Vagina (tissue), 2 donors: ENCODE results near the gene ASTL. TPM values are rescaled to one million over a fixed set of nuclear protein-coding genes. Genes with fewer than 3 reads are reported as not detected.

Experiments used
- DNase-seq, 2 donors: peaks; one replicate each; pipeline ENCODE4 v3.0.0-alpha.2; 2017; ENCODE audit errors: extremely low spot score in 2 of 2
- H3K27ac ChIP-seq: fragments of 200-600 bp; sonication (generic); one replicate; pipeline ENCODE4 v1.5.1; 2019
- H3K27me3 ChIP-seq: fragments of 200-600 bp; sonication (generic); one replicate; pipeline ENCODE4 v1.5.1; 2019
- H3K36me3 ChIP-seq, 2 donors: fragments of 200-600 bp; sonication (generic); one replicate each; pipeline ENCODE4 v1.5.1; 2017 to 2019
- H3K4me1 ChIP-seq: fragments of 200-600 bp; sonication (generic); one replicate; pipeline ENCODE4 v1.5.1; 2019
- H3K4me3 ChIP-seq, 2 donors: fragments of 200-600 bp; sonication (generic); 1 replicate in 1 of 2; 2 replicates in 1 of 2; pipeline ENCODE4 v1.5.1; 2016 to 2019
- H3K9me3 ChIP-seq: fragments of 200-600 bp; sonication (generic); one replicate; pipeline ENCODE4 v1.5.1; 2019
- POLR2A ChIP-seq, 2 donors: fragments of 450-650 bp; IDR thresholded peaks; one replicate each; pipeline ENCODE4 v1.6.1; 2017; ENCODE audit warnings: antibody characterized with exemption in 2 of 2, mild to moderate bottlenecking in 2 of 2, moderate library complexity in 2 of 2
- POLR2AphosphoS5 ChIP-seq, 2 donors: sonication (generic); formaldehyde crosslinking; IDR thresholded peaks; one replicate each; pipeline ENCODE4 v1.9.0; 2017; ENCODE audit warnings: antibody characterized with exemption in 2 of 2, mild to moderate bottlenecking in 2 of 2, low read depth in 1 of 2; ENCODE audit not compliant: insufficient read depth in 1 of 2
- intact Hi-C: fragments of 100-400 bp; cut with DNase I; formaldehyde crosslinking; loops from one replicate; pipeline ENCODE4 v1.15.1; 2023
- total RNA-seq: library from RNA; depleted of rRNA; stranded (reverse); fragments of >200 nt; gene quantifications from one replicate; pipeline ENCODE4 v1.2.3, GENCODE V29; 2016
- TF ChIP-seq, protein P1 (sequence below), 3 experiments: fragments of 450-650 bp in 2 of 3; fragments of 200-600 bp in 1 of 3; sonication (generic) in 1 of 3; IDR thresholded peaks; one replicate each; pipeline ENCODE4 v1.5.1; 2017 to 2019; ENCODE audit warnings: antibody characterized with exemption in 3 of 3, mild to moderate bottlenecking in 2 of 3, moderate library complexity in 2 of 3

The ASTL gene
- total RNA-seq, 1 donor from 2014 or later = not detected

- TF ChIP-seq POLR2AphosphoS5 (IDR thresholded peaks at IDR 0.05; ENCODE audit: insufficient read depth in 1 of 2, low read depth in 1 of 2) (no peak), POLR2A (IDR thresholded peaks at IDR 0.05) (no peak)
- TF ChIP-seq, protein P1, sequence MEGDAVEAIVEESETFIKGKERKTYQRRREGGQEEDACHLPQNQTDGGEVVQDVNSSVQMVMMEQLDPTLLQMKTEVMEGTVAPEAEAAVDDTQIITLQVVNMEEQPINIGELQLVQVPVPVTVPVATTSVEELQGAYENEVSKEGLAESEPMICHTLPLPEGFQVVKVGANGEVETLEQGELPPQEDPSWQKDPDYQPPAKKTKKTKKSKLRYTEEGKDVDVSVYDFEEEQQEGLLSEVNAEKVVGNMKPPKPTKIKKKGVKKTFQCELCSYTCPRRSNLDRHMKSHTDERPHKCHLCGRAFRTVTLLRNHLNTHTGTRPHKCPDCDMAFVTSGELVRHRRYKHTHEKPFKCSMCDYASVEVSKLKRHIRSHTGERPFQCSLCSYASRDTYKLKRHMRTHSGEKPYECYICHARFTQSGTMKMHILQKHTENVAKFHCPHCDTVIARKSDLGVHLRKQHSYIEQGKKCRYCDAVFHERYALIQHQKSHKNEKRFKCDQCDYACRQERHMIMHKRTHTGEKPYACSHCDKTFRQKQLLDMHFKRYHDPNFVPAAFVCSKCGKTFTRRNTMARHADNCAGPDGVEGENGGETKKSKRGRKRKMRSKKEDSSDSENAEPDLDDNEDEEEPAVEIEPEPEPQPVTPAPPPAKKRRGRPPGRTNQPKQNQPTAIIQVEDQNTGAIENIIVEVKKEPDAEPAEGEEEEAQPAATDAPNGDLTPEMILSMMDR (IDR thresholded peaks at IDR 0.05) = no peak
- DNase-seq = no peak
Measured at GRCh38 chr2:96123290-96123689, 15.0 kb downstream of the ASTL start.

DNA sequence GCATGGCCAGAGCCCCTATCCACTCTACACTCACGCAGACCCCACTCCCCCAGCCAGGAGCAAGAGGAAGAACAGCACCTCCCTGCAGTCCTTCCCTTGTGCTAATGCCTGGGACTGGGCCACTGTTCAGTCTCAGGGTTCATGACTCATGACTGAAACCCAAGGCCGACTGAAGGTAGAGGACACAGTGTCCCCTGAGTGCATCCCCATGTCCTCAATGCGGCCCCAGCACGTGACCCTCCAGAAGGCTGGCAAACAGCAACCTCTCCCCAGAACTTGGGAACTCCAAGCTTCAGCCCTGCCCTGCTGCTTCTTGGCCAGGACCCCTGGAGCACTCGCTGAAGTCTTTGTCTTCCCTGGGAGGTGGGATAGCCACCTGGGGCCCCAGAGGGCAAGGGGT is 15.9 kb downstream of the ASTL start:
- H3K27me3 ChIP-seq = no peaks in the 10 kb centered on the region
- H3K36me3 ChIP-seq = no peaks in the 10 kb centered on the region

More at GRCh38 chr2:96123290-96123689, 15.0 kb downstream of the ASTL start:
- Histone ChIP-seq H3K4me1 (no peaks in the 10 kb centered on the region), H3K27ac (no peak overlapping the region), H3K36me3 (no peaks in the 10 kb centered on the region), H3K4me3 (no peak overlapping the region), H3K9me3 (no peaks in the 10 kb centered on the region), H3K27me3 (no peaks in the 10 kb centered on the region)
- intact Hi-C loops = loop anchor here (5.0 kb wide), 1 partner anchor 389 kb away; no protein-coding TSS in a partner anchor

DNA sequence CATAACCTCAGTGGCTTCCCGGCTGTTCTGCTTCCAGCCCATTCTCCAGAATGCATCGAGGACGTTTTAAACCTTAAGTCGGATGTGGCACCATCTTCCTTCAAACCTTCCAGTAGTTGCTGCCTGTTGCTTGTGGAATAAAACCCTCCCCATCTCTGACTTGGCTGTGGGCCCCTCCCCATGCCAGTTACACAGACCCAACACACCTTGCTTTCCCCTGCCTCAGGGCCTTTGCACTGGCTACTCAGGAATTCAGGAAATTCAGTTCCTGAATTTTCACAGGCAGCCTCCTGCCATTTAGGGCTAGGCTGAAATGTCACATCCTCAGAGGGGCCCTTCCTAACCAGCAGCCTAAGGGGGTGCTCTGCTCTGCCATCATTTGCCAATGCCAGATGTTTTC is 16.9 kb downstream of the ASTL start:
- no peak for TF ChIP-seq POLR2A (IDR thresholded peaks at IDR 0.05)
- TF ChIP-seq, protein P1 (IDR thresholded peaks at IDR 0.05) = no peak
- no peak for TF ChIP-seq POLR2AphosphoS5 (IDR thresholded peaks at IDR 0.05; ENCODE audit: insufficient read depth in 1 of 2, low read depth in 1 of 2)
- Histone ChIP-seq H3K9me3 (no peaks in the 10 kb centered on the region), H3K36me3 (no peaks in the 10 kb centered on the region), H3K4me3 (no peak overlapping the region), H3K27ac (no peak overlapping the region), H3K27me3 (no peaks in the 10 kb centered on the region), H3K4me1 (peaks cover 8% of the 10 kb centered on the region)
- no peak for DNase-seq
- intact Hi-C loops = loop anchor here (5.0 kb wide), 1 partner anchor 391 kb away; no protein-coding TSS in a partner anchor

More for the DNA sequence above, 15.9 kb downstream of the ASTL start:
- intact Hi-C loops = loop anchor here (5.0 kb wide), 1 partner anchor 390 kb away; no protein-coding TSS in a partner anchor
- DNase-seq = no peak
- no peak overlapping the region for H3K27ac ChIP-seq
- H3K4me3 ChIP-seq = no peak overlapping the region
- TF ChIP-seq POLR2A (IDR thresholded peaks at IDR 0.05) (no peak), POLR2AphosphoS5 (IDR thresholded peaks at IDR 0.05; ENCODE audit: insufficient read depth in 1 of 2, low read depth in 1 of 2) (no peak)
- TF ChIP-seq, protein P1 (IDR thresholded peaks at IDR 0.05) = no peak
- peaks cover 3% of the 10 kb centered on the region for H3K4me1 ChIP-seq
- no peaks in the 10 kb centered on the region for H3K9me3 ChIP-seq

- intact Hi-C loops = loop anchor here (5.0 kb wide), 1 partner anchor 391 kb away; no protein-coding TSS in a partner anchor
- no peak overlapping the region for H3K4me3 ChIP-seq
- H3K27me3 ChIP-seq = no peaks in the 10 kb centered on the region
- H3K36me3 ChIP-seq = no peaks in the 10 kb centered on the region
- H3K4me1 ChIP-seq = peaks cover 12% of the 10 kb centered on the region
- H3K27ac ChIP-seq = no peak overlapping the region
- no peak for DNase-seq
- TF ChIP-seq, protein P1 (IDR thresholded peaks at IDR 0.05) = no peak
- TF ChIP-seq POLR2AphosphoS5 (IDR thresholded peaks at IDR 0.05; ENCODE audit: insufficient read depth in 1 of 2, low read depth in 1 of 2) = no peak
- no peak for TF ChIP-seq POLR2A (IDR thresholded peaks at IDR 0.05)
- no peaks in the 10 kb centered on the region for H3K9me3 ChIP-seq
Measured at GRCh38 chr2:96120991-96121390, 17.3 kb downstream of the ASTL start.

GRCh38 chr2:96120091-96120720 is 18.1 kb downstream of the ASTL start:
- no peak for DNase-seq
- Histone ChIP-seq H3K27me3 (no peaks in the 10 kb centered on the region), H3K4me1 (peaks cover 13% of the 10 kb centered on the region), H3K27ac (no peak overlapping the region), H3K9me3 (no peaks in the 10 kb centered on the region), H3K36me3 (no peaks in the 10 kb centered on the region), H3K4me3 (no peak overlapping the region)
- intact Hi-C loops = loop anchor here (5.0 kb wide), 1 partner anchor 392 kb away; no protein-coding TSS in a partner anchor
- TF ChIP-seq POLR2AphosphoS5 (IDR thresholded peaks at IDR 0.05; ENCODE audit: insufficient read depth in 1 of 2, low read depth in 1 of 2) = no peak
- TF ChIP-seq, protein P1 (IDR thresholded peaks at IDR 0.05) = no peak
- TF ChIP-seq POLR2A (IDR thresholded peaks at IDR 0.05) = no peak
